Smooth muscle cell (in vitro differentiated cells): ENCODE data around the gene PBOV1. TPM values are rescaled to one million over a fixed set of nuclear protein-coding genes. Genes with fewer than 3 reads are reported as not detected.

Experiments
- DNase-seq: peaks from one replicate; lab custom pipeline; 2025; ENCODE audit not compliant: unreplicated experiment; lab: John Stamatoyannopoulos, UW
- H2AFZ ChIP-seq: fragments of 200-600 bp; sonication (generic); 2 replicates; pipeline ENCODE4 v1.6.0; 2016; ENCODE audit warnings: antibody characterized with exemption, low read depth, mild to moderate bottlenecking
- H3F3A ChIP-seq: fragments of 200-600 bp; sonication (generic); 2 replicates; pipeline ENCODE4 v1.6.0; 2017; ENCODE audit warnings: antibody characterized with exemption, low read depth
- H3K27ac ChIP-seq: fragments of 200-600 bp; sonication (generic); 2 replicates; pipeline ENCODE4 v1.5.1; 2016; ENCODE audit warnings: low read depth, mild to moderate bottlenecking
- H3K27me3 ChIP-seq: fragments of 200-600 bp; sonication (generic); 2 replicates; pipeline ENCODE4 v1.6.1; 2016; ENCODE audit warnings: low read depth, mild to moderate bottlenecking
- H3K36me3 ChIP-seq: fragments of 200-600 bp; sonication (generic); 2 replicates; pipeline ENCODE4 v1.5.1; 2016; ENCODE audit warnings: low read depth
- H3K4me1 ChIP-seq: fragments of 200-600 bp; sonication (generic); 2 replicates; pipeline ENCODE4 v1.5.1; 2016; ENCODE audit warnings: low read depth
- H3K4me2 ChIP-seq: fragments of 200-600 bp; sonication (generic); 2 replicates; pipeline ENCODE4 v1.6.0; 2016; ENCODE audit warnings: mild to moderate bottlenecking
- H3K4me3 ChIP-seq: fragments of 200-600 bp; sonication (generic); 2 replicates; pipeline ENCODE4 v1.5.1; 2016; ENCODE audit warnings: mild to moderate bottlenecking
- H3K79me2 ChIP-seq: fragments of 200-600 bp; sonication (generic); 2 replicates; pipeline ENCODE4 v1.6.0; 2016; ENCODE audit warnings: low read depth, mild to moderate bottlenecking
- H3K9ac ChIP-seq: fragments of 200-600 bp; sonication (generic); 2 replicates; pipeline ENCODE4 v1.6.0; 2016; ENCODE audit warnings: low read depth
- H3K9me3 ChIP-seq: fragments of 200-600 bp; sonication (generic); replicated peaks from 2 replicates; pipeline ENCODE4 v1.5.1; 2016; ENCODE audit warnings: low read depth
- H4K20me1 ChIP-seq: fragments of 200-600 bp; sonication (generic); 2 replicates; pipeline ENCODE4 v1.6.0; 2016; ENCODE audit warnings: low read depth
- CTCF ChIP-seq: fragments of 200-600 bp; sonication (generic); IDR thresholded peaks from 2 replicates; pipeline ENCODE4 v1.5.1; 2017; ENCODE audit warnings: borderline replicate concordance, mild to moderate bottlenecking, antibody characterized with exemption; ENCODE audit not compliant: insufficient read depth, poor library complexity, severe bottlenecking
- WGBS: methylation state at CpG from one replicate; pipeline ENCODE4 v1.1.7; 2016; ENCODE audit warnings: low lambda C conversion rate; 5-methylcytosine and 5-hydroxymethylcytosine counted together
- polyA plus RNA-seq: library from polyadenylated mRNA; unstranded; fragments of >200 nt; fragmentation: Nextera tagmentation; extraction: Ambion mirVana; gene quantifications from 2 replicates; pipeline ENCODE4 v1.2.1, GENCODE V29; 2016
- total RNA-seq: library from RNA; depleted of rRNA; stranded (reverse); fragments of >200 nt; gene quantifications from 2 replicates; pipeline ENCODE4 v1.2.3, GENCODE V29; 2014

Gene PBOV1
- total and polyA plus RNA-seq, 2 experiments from 2014 or later, result not detected

- H3K27me3 ChIP-seq, result peaks cover 3% of the 10 kb centered on the region
- peaks cover 21% of the 10 kb centered on the region for H3K4me1 ChIP-seq
- H3K9ac ChIP-seq, result no peak overlapping the region
- H3K4me2 ChIP-seq, result no peak overlapping the region
- no peaks in the 10 kb centered on the region for H3F3A ChIP-seq
- no peaks in the 10 kb centered on the region for H3K79me2 ChIP-seq
- TF ChIP-seq CTCF, result no peak
- no peak for DNase-seq
- no peak overlapping the region for H3K27ac ChIP-seq
- H3K4me3 ChIP-seq, result no peak overlapping the region
- H4K20me1 ChIP-seq, result no peaks in the 10 kb centered on the region
- H3K9me3 ChIP-seq, result no peaks in the 10 kb centered on the region
- no peak overlapping the region for H2AFZ ChIP-seq
- no peaks in the 10 kb centered on the region for H3K36me3 ChIP-seq
- WGBS, result 81% methylated on average over 3 of the region's 3 CpGs
Observed at GRCh38 chr6:138184230-138184629, 34.1 kb downstream of the PBOV1 start.

GRCh38 chr6:138183790-138184134 lies 34.5 kb downstream of the PBOV1 start:
- no peak overlapping the region for H3K9ac ChIP-seq
- no peaks in the 10 kb centered on the region for H3F3A ChIP-seq
- no peak overlapping the region for H3K4me3 ChIP-seq
- no peaks in the 10 kb centered on the region for H3K36me3 ChIP-seq
- no peaks in the 10 kb centered on the region for H4K20me1 ChIP-seq
- H2AFZ ChIP-seq, result no peak overlapping the region
- 73% methylated on average over 4 of the region's 4 CpGs for WGBS
- no peak for TF ChIP-seq CTCF
- H3K79me2 ChIP-seq, result no peaks in the 10 kb centered on the region
- peaks cover 21% of the 10 kb centered on the region for H3K4me1 ChIP-seq
- H3K4me2 ChIP-seq, result no peak overlapping the region
- H3K27ac ChIP-seq, result no peak overlapping the region
- peaks cover 3% of the 10 kb centered on the region for H3K27me3 ChIP-seq
- DNase-seq, result no peak
- no peaks in the 10 kb centered on the region for H3K9me3 ChIP-seq

GRCh38 chr6:138182939-138183789 lies 35.1 kb downstream of the PBOV1 start:
- H3K36me3 ChIP-seq, result no peaks in the 10 kb centered on the region
- H3F3A ChIP-seq, result no peaks in the 10 kb centered on the region
- H2AFZ ChIP-seq, result no peak overlapping the region
- DNase-seq, result no peak
- H3K27ac ChIP-seq, result no peak overlapping the region
- no peaks in the 10 kb centered on the region for H4K20me1 ChIP-seq
- peaks cover 3% of the 10 kb centered on the region for H3K27me3 ChIP-seq
- no peaks in the 10 kb centered on the region for H3K9me3 ChIP-seq
- WGBS, result 66% methylated on average over 8 of the region's 8 CpGs
- H3K4me3 ChIP-seq, result no peak overlapping the region
- TF ChIP-seq CTCF, result no peak
- H3K4me1 ChIP-seq, result peaks cover 19% of the 10 kb centered on the region
- H3K79me2 ChIP-seq, result no peaks in the 10 kb centered on the region
- no peak overlapping the region for H3K9ac ChIP-seq
- no peak overlapping the region for H3K4me2 ChIP-seq
